A549 (cell line): ENCODE results near the gene LYSMD1. TPM values are rescaled to one million over a fixed set of nuclear protein-coding genes. Genes with fewer than 3 reads are reported as not detected.

ENCODE experiments used
- ATAC-seq, 2 experiments: fragments of 200-7000 bp in 1 of 2; fragments of >200 bp in 1 of 2; cut with Nextera tagmentation in 1 of 2; cut with Tn5 transposase in 1 of 2; 3 replicates each; pipeline versions ENCODE4 v1.8.0 to v1.9.1; 2018 to 2020; ENCODE audit warnings: mild to moderate bottlenecking in 1 of 2, moderate library complexity in 1 of 2
- CTCF ChIA-PET: fragments of 300-600 bp; sonication (Branson Sonifier 250); formaldehyde crosslinking; extraction: SDS; loops from one replicate; lab custom pipeline; 2021; ENCODE audit warnings: antibody characterized with exemption, inconsistent platforms; lab: Yijun Ruan, JAX
- POLR2A ChIA-PET: fragments of 350-600 bp; formaldehyde crosslinking; extraction: SDS; loops from one replicate; lab custom pipeline; 2021; ENCODE audit warnings: antibody characterized with exemption, inconsistent platforms; lab: Yijun Ruan, JAX
- DNase-seq, 2 experiments: peaks; one replicate each; pipeline versions ENCODE4 v3.0.0 to v3.0.0-alpha.2; 2011 to 2016; ENCODE audit warnings: low read depth in 1 of 2, low spot score in 1 of 2
- FAIRE-seq: peaks from 2 replicates; lab custom pipeline; 2011; peaks lifted over from hg19 to GRCh38; lab: Jason Lieb, UNC
- H3K27ac ChIP-seq, 2 experiments: fragments of >200 bp; sonication (Bioruptor Twin); formaldehyde crosslinking; 3 replicates each; pipeline ENCODE4 v1.5.1; 2016 to 2017
- H3K4me1 ChIP-seq: fragments of >200 bp; sonication (Bioruptor Twin); formaldehyde crosslinking; 3 replicates; pipeline ENCODE4 v1.6.1; 2016
- H3K4me2 ChIP-seq: fragments of >200 bp; sonication (Bioruptor Twin); formaldehyde crosslinking; 3 replicates; pipeline ENCODE4 v1.6.1; 2016
- H3K4me3 ChIP-seq: fragments of >200 bp; sonication (Bioruptor Twin); formaldehyde crosslinking; 3 replicates; pipeline ENCODE4 v1.5.1; 2016
- H3K9me3 ChIP-seq: fragments of >200 bp; sonication (Bioruptor Twin); formaldehyde crosslinking; 3 replicates; pipeline ENCODE4 v1.6.1; 2016
- BCL3 ChIP-seq: fragments of >200 bp; sonication (Bioruptor Twin); formaldehyde crosslinking; IDR thresholded peaks from 3 replicates; pipeline ENCODE4 v1.6.1; 2016
- BHLHE40 ChIP-seq: IDR thresholded peaks from 2 replicates; pipeline ENCODE4 v1.6.1; 2012; ENCODE audit warnings: low read depth, low read length, inconsistent platforms
- CHD2 ChIP-seq: fragments of 150-350 bp; IDR thresholded peaks from 2 replicates; pipeline ENCODE4 v1.6.1; 2014; ENCODE audit warnings: low read length; ENCODE audit not compliant: partially characterized antibody
- CTCF ChIP-seq: fragments of >200 bp; sonication (Bioruptor Twin); formaldehyde crosslinking; IDR thresholded peaks from 3 replicates; pipeline ENCODE4 v1.5.1; 2016
- EHF ChIP-seq: fragments of 250-450 bp; sonication (Bioruptor Pico); IDR thresholded peaks from 2 replicates; pipeline ENCODE4 v1.5.0; 2020; ENCODE audit warnings: mild to moderate bottlenecking
- EHMT2 ChIP-seq: fragments of 200-600 bp; sonication (generic); IDR thresholded peaks from 2 replicates; pipeline ENCODE4 v1.6.1; 2016; ENCODE audit warnings: antibody characterized with exemption, low read depth, mild to moderate bottlenecking, moderate library complexity
- ELK1 ChIP-seq: fragments of 150-350 bp; IDR thresholded peaks from 2 replicates; pipeline ENCODE4 v1.6.1; 2014; ENCODE audit warnings: low read depth, mild to moderate bottlenecking, low read length
- HEYL ChIP-seq: fragments of 250-450 bp; sonication (Bioruptor Pico); IDR thresholded peaks from 2 replicates; pipeline ENCODE4 v1.8.0; 2021; ENCODE audit warnings: mild to moderate bottlenecking, moderate library complexity
- HOXB13 ChIP-seq: fragments of 250-450 bp; sonication (Bioruptor Pico); IDR thresholded peaks from 2 replicates; pipeline ENCODE4 v1.5.0; 2020; ENCODE audit warnings: low read depth, mild to moderate bottlenecking, moderate library complexity
- HOXB5 ChIP-seq: fragments of 250-450 bp; sonication (Bioruptor Pico); IDR thresholded peaks from 2 replicates; pipeline ENCODE4 v1.5.0; 2020; ENCODE audit warnings: mild to moderate bottlenecking, moderate library complexity
- JUN ChIP-seq, 2 experiments: fragments of >200 bp; sonication (Bioruptor Twin); formaldehyde crosslinking; IDR thresholded peaks; 2 replicates in 1 of 2; 3 replicates in 1 of 2; pipeline ENCODE4 v1.6.1; 2016 to 2017
- JUNB ChIP-seq: fragments of >200 bp; sonication (Bioruptor Twin); formaldehyde crosslinking; IDR thresholded peaks from 2 replicates; pipeline ENCODE4 v1.6.1; 2016
- MYC ChIP-seq: IDR thresholded peaks from 2 replicates; pipeline ENCODE4 v1.6.1; 2012; ENCODE audit warnings: mild to moderate bottlenecking, inconsistent platforms, low read length, improper control_type of control experiment, borderline replicate concordance
- NFE2L2 ChIP-seq: fragments of 150-350 bp; conservative IDR thresholded peaks from 2 replicates; pipeline ENCODE4 v1.6.1; 2014; ENCODE audit warnings: low read length
- NPAS2 ChIP-seq: fragments of 250-450 bp; sonication (Bioruptor Pico); IDR thresholded peaks from 2 replicates; pipeline ENCODE4 v1.8.0; 2022; ENCODE audit warnings: mild to moderate bottlenecking, moderate library complexity, borderline replicate concordance
- POLR2AphosphoS2 ChIP-seq: conservative IDR thresholded peaks from 2 replicates; pipeline ENCODE4 v1.6.1; 2012; ENCODE audit warnings: low read length, improper control_type of control experiment, inconsistent platforms
- RARB ChIP-seq: fragments of 250-450 bp; sonication (Bioruptor Pico); IDR thresholded peaks from 2 replicates; pipeline ENCODE4 v1.8.0; 2021; ENCODE audit warnings: mild to moderate bottlenecking, moderate library complexity
- REST ChIP-seq: fragments of 200-600 bp; sonication (generic); IDR thresholded peaks from 2 replicates; pipeline ENCODE4 v1.6.1; 2016; ENCODE audit warnings: antibody characterized with exemption, mild to moderate bottlenecking, moderate library complexity
- TFCP2L1 ChIP-seq: fragments of 250-450 bp; sonication (Bioruptor Pico); IDR thresholded peaks from 2 replicates; pipeline ENCODE4 v1.5.0; 2021; ENCODE audit warnings: mild to moderate bottlenecking
- TP53 ChIP-seq: fragments of 250-450 bp; sonication (Bioruptor Pico); IDR thresholded peaks from 2 replicates; pipeline ENCODE4 v1.5.0; 2021; ENCODE audit warnings: mild to moderate bottlenecking, moderate library complexity
- WGBS: methylation state at CpG from one replicate; pipeline ENCODE4 v1.1.6; 2017; ENCODE audit errors: missing lambda C conversion rate; 5-methylcytosine and 5-hydroxymethylcytosine counted together
- polyA plus RNA-seq, 4 experiments: library from polyadenylated mRNA; depleted of rRNA in 3 of 4; stranded (reverse); fragments of >200 nt; fragmentation: RNase III in 1 of 4; extraction: RNeasy Plus Mini Kit Qiagen cat#74134 plus additional on column Dnase treatment in 1 of 4; gene quantifications; 2 replicates in 3 of 4; 3 replicates in 1 of 4; pipeline ENCODE4 v1.2.3, GENCODE V29; 2011 to 2017

The LYSMD1 gene
- polyA plus RNA-seq, 2 of the 4 experiments (the other 2 are of a cell fraction) = 7.0 to 10.5 TPM

- WGBS = 77% methylated on average over 2 of the region's 2 CpGs
- no peak for FAIRE-seq
- ChIA-PET CTCF (interaction anchor here (0.8 to 3.5 kb wide), 3 partner anchors 9 to 38 kb away, joined by 3 to 9 read pairs (median 6); no protein-coding TSS in a partner anchor), POLR2A (no interaction called here)
- H3K4me1 ChIP-seq = peaks cover 4% of the 10 kb centered on the region; the same call in 1 of the 3 replicates
- no peak for ATAC-seq
- DNase-seq = no peak
- no peak overlapping the region for H3K27ac ChIP-seq
- H3K9me3 ChIP-seq = no peaks in the 10 kb centered on the region
- H3K4me2 ChIP-seq = no peak overlapping the region
- H3K4me3 ChIP-seq = no peak overlapping the region
- TF ChIP-seq BCL3 (no peak), TP53 (no peak), TFCP2L1 (CRISPR knock-in tag) (no peak), MYC (no peak), POLR2AphosphoS2 (no peak), HEYL (CRISPR knock-in tag) (no peak), HOXB5 (CRISPR knock-in tag) (no peak), CHD2 (no peak), BHLHE40 (no peak), REST (no peak)
These were observed 47.9 kb upstream of the LYSMD1 start for GRCh38 chr1:151213560-151213959.

GRCh38 chr1:151211972-151212705 lies 46.4 kb upstream of the LYSMD1 start:
- no peak overlapping the region for H3K4me2 ChIP-seq
- ATAC-seq (no peak; a peak in 1 of 6 replicates), DNase-seq (no peak), FAIRE-seq (no peak)
- 92% methylated on average over 15 of the region's 15 CpGs for WGBS
- H3K9me3 ChIP-seq = no peaks in the 10 kb centered on the region
- TF ChIP-seq JUNB = no peak
- no peak for TF ChIP-seq TFCP2L1 (CRISPR knock-in tag)
- no peak for TF ChIP-seq CTCF
- TF ChIP-seq NFE2L2 = no peak
- no peak for TF ChIP-seq EHMT2
- no peak for TF ChIP-seq HOXB13 (CRISPR knock-in tag)
- TF ChIP-seq NPAS2 (CRISPR knock-in tag) = no peak
- TF ChIP-seq ELK1 = no peak
- no peak for TF ChIP-seq RARB
- TF ChIP-seq JUN (IDR thresholded peaks at IDR 0.05) = no peak
- TF ChIP-seq EHF = no peak
- ChIA-PET POLR2A (interaction anchor here (0.7 kb wide), 1 partner anchor 222 kb away, joined by 3 read pairs; no protein-coding TSS in a partner anchor), CTCF (interaction anchor here (1.3 to 3.5 kb wide), 5 partner anchors 17 to 129 kb away, joined by 3 to 9 read pairs (median 6); no protein-coding TSS in a partner anchor)
- no peak overlapping the region for H3K4me3 ChIP-seq
- H3K4me1 ChIP-seq = peaks cover 4% of the 10 kb centered on the region; the same call in 1 of the 3 replicates
- H3K27ac ChIP-seq = no peak overlapping the region
